Mesendoderm (in vitro differentiated cells): ENCODE measurements around the gene AMDHD2.

Source experiments
- DNase-seq: peaks from one replicate; pipeline ENCODE4 v3.0.0; 2013
- H2AK5ac ChIP-seq: 2 replicates; pipeline ENCODE4 v1.6.1; 2013; ENCODE audit warnings: low read length, inconsistent platforms
- H2BK120ac ChIP-seq: 2 replicates; pipeline ENCODE4 v1.6.1; 2013; ENCODE audit warnings: low read depth, mild to moderate bottlenecking, low read length, moderate library complexity, mixed read lengths
- H2BK15ac ChIP-seq: replicated peaks from 2 replicates; pipeline ENCODE4 v1.6.1; 2013; ENCODE audit warnings: low read depth, mild to moderate bottlenecking, moderate library complexity
- H2BK5ac ChIP-seq: 2 replicates; pipeline ENCODE4 v1.6.1; 2013; ENCODE audit warnings: low read length, inconsistent platforms
- H3K18ac ChIP-seq: 2 replicates; pipeline ENCODE4 v1.6.1; 2013; ENCODE audit warnings: mild to moderate bottlenecking, low read length, mixed read lengths
- H3K23ac ChIP-seq: one replicate; pipeline ENCODE4 v1.6.1; 2013; ENCODE audit warnings: low read length
- H3K27ac ChIP-seq: 2 replicates; pipeline ENCODE4 v1.5.1; 2013; ENCODE audit warnings: low read depth, mild to moderate bottlenecking, inconsistent platforms, low read length, moderate library complexity
- H3K27me3 ChIP-seq: 2 replicates; pipeline ENCODE4 v1.6.1; 2013; ENCODE audit warnings: low read length, control low read depth, mild to moderate bottlenecking, inconsistent platforms; ENCODE audit not compliant: insufficient read depth, poor library complexity
- H3K36me3 ChIP-seq: 2 replicates; pipeline ENCODE4 v1.6.1; 2013; ENCODE audit warnings: low read length, inconsistent platforms; ENCODE audit not compliant: control insufficient read depth, insufficient read depth
- H3K4ac ChIP-seq: one replicate; pipeline ENCODE4 v1.6.1; 2013; ENCODE audit warnings: low read depth, mild to moderate bottlenecking, low read length, moderate library complexity
- H3K4me1 ChIP-seq: 2 replicates; pipeline ENCODE4 v1.6.1; 2013; ENCODE audit warnings: low read depth, low read length, inconsistent platforms; ENCODE audit not compliant: control insufficient read depth
- H3K4me2 ChIP-seq: 2 replicates; pipeline ENCODE4 v1.6.1; 2013; ENCODE audit warnings: low read length
- H3K4me3 ChIP-seq: 2 replicates; pipeline ENCODE4 v1.5.1; 2013; ENCODE audit warnings: mild to moderate bottlenecking, low read length
- H3K56ac ChIP-seq: one replicate; pipeline ENCODE4 v1.6.1; 2013; ENCODE audit warnings: low read length
- H3K79me1 ChIP-seq: 2 replicates; pipeline ENCODE4 v1.6.1; 2013; ENCODE audit warnings: low read length, inconsistent platforms
- H3K79me2 ChIP-seq: 2 replicates; pipeline ENCODE4 v1.6.1; 2013; ENCODE audit warnings: mild to moderate bottlenecking, low read length; ENCODE audit not compliant: control insufficient read depth, insufficient read depth
- H3K9ac ChIP-seq: 2 replicates; pipeline ENCODE4 v1.6.1; 2013; ENCODE audit warnings: low read length, inconsistent platforms
- H4K5ac ChIP-seq: one replicate; pipeline ENCODE4 v1.6.1; 2013; ENCODE audit warnings: low read length
- H4K8ac ChIP-seq: one replicate; pipeline ENCODE4 v1.6.1; 2013; ENCODE audit warnings: low read depth, mild to moderate bottlenecking, control low read depth, low read length, moderate library complexity
- WGBS: extraction: QIAGEN DNeasy Blood & Tissue Kit; methylation state at CpG from one replicate; pipeline ENCODE4 v1.1.7; 2013; ENCODE audit warnings: low lambda C conversion rate, missing lambda C conversion rate; ENCODE audit not compliant: insufficient coverage; ENCODE audit errors: extremely low coverage; 5-methylcytosine and 5-hydroxymethylcytosine counted together

Gene AMDHD2

DNA sequence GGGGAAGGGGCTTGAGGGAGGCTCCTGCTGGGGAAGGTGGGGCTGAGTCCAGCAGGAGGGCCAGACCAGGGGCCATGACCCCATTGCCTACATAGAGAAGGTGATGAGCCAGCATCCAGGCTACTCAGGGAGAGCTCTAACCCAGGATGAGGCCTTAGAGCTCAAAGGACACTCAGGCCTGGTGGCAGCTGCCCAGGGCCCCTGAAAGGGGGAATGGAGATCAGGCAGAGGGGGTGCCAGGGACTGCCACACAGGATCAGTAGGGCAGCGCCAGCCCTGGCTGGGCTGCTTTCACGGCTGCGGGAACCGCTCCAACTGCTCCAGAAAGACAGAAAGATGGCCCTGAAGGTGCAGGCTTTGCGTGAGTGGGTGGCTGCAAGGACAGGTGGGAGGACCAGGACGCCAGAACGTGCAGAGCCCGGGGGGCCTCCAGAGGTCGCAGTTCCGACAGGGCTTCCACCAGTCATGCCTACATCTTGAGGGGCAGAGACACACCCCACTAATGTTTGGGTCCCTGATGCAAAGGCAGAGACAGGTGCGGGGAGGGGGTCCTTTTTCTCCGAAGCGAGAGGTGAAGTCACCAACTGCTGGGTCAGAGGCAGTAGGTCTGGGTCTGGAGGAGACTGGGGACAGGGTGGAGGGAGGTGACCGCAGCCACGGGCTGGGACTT, 7.3 kb upstream of the AMDHD2 start:
- Histone ChIP-seq H2BK120ac (no peak overlapping the region), H3K79me1 (peaks cover 17% of the 10 kb centered on the region), H2BK5ac (no peak overlapping the region), H4K5ac (no peak overlapping the region), H3K4ac (no peak overlapping the region), H3K4me2 (peak overlapping the region; percentile 63), H3K18ac (peak overlapping the region; percentile 21), H4K8ac (peak overlapping the region; percentile 43), H3K27ac (peak overlapping the region; percentile 94), H3K27me3 (no peaks in the 10 kb centered on the region), H3K9ac (peak overlapping the region; percentile 81), H3K23ac (peak overlapping the region; percentile 15), H3K4me1 (peaks cover 2% of the 10 kb centered on the region), H2AK5ac (no peak overlapping the region), H3K56ac (peak overlapping the region; percentile 91), H2BK15ac (no peak overlapping the region), H3K4me3 (no peak overlapping the region), H3K36me3 (no peaks in the 10 kb centered on the region), H3K79me2 (peaks cover 39% of the 10 kb centered on the region)
- DNase-seq: peak; percentile 53
- WGBS: no CpG with 5 or more reads among the region's 15 CpGs

DNA sequence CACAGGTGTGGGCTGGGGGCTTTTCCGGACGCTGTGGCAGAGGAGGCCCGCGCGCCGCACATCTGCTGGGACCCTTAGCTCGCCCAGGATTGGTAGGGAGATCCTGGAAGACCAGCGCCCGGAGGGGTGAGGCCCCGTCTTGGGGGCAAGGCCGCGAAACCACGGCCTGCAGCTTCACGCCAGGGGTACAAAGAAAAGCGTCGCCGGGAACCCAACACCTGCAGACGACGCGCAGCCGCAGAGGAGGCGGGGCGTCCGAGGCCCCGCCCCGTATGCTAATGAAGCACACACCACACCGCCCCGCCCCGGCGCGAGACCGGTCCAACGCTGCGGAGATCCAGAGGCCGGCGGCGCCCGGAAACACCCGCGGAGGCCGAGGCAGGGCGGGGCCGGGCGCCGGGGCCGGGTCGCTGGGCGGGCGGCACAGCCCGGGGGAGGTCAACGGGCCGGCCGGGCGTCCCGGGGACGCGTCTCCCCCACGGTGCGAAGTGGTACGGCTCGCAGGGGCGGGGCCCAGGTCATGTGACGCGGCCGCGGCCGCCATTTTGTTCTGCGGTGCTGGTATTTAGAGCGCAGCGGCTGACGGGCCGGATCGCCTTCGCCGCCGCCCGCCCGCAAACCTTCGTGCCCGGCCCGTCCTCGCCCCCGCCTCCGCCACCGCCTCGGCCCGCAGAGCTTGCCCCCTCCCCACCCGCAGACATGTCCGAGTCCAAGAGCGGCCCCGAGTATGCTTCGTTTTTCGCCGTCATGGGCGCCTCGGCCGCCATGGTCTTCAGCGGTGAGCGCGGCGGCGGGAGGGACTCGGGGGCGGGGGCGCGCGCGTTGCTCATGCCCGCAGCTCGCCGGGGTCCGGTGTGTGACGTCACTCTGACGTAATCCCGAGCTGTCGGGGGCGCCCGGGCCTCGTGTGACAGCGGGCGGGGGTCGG, 6.5 kb upstream of the AMDHD2 start, which contains the start of gene ATP6V0C:
TSS of gene ATP6V0C (plus strand) at position 548 of the 928 bp plus-strand sequence. CDS start at position 700, 152 bp downstream.
- Histone ChIP-seq H3K9ac (peak within 1 kb of the TSS; percentile 89), H3K4me2 (peak within 1 kb of the TSS; percentile 91), H3K4me1 (peaks cover 2% of the 10 kb centered on the region), H3K79me1 (peaks cover 17% of the 10 kb centered on the region), H2BK5ac (no peak within 1 kb of the TSS), H2BK120ac (peak within 1 kb of the TSS; percentile 19), H4K8ac (peak within 1 kb of the TSS; percentile 43), H3K56ac (peak within 1 kb of the TSS; percentile 98), H4K5ac (no peak within 1 kb of the TSS), H2BK15ac (no peak within 1 kb of the TSS), H3K4me3 (peak within 1 kb of the TSS; percentile 73), H3K27me3 (no peaks in the 10 kb centered on the region), H3K4ac (peak within 1 kb of the TSS; percentile 84), H3K36me3 (no peaks in the 10 kb centered on the region), H2AK5ac (no peak within 1 kb of the TSS), H3K23ac (peak within 1 kb of the TSS; percentile 15), H3K79me2 (peaks cover 47% of the 10 kb centered on the region), H3K27ac (peak within 1 kb of the TSS; percentile 94), H3K18ac (peak within 1 kb of the TSS; percentile 83)
- peak; percentile 93 for DNase-seq
- no CpG with 5 or more reads among the region's 122 CpGs for WGBS

GRCh38 chr16:2514333-2515179, 5.6 kb upstream of the AMDHD2 start:
- Histone ChIP-seq H4K5ac (no peak overlapping the region), H3K18ac (peak overlapping the region; percentile 71), H3K56ac (peak overlapping the region; percentile 98), H2AK5ac (no peak overlapping the region), H3K4me2 (peak overlapping the region; percentile 91), H2BK120ac (no peak overlapping the region), H3K27me3 (no peaks in the 10 kb centered on the region), H4K8ac (no peak overlapping the region), H3K9ac (peak overlapping the region; percentile 89), H2BK5ac (no peak overlapping the region), H2BK15ac (no peak overlapping the region), H3K79me2 (peaks cover 53% of the 10 kb centered on the region), H3K27ac (no peak overlapping the region), H3K23ac (no peak overlapping the region), H3K79me1 (peaks cover 17% of the 10 kb centered on the region), H3K4me3 (peak overlapping the region; percentile 73), H3K4ac (peak overlapping the region; percentile 84), H3K36me3 (no peaks in the 10 kb centered on the region), H3K4me1 (peaks cover 2% of the 10 kb centered on the region)
- WGBS: no CpG with 5 or more reads among the region's 63 CpGs
- peak; percentile 55 for DNase-seq

DNA sequence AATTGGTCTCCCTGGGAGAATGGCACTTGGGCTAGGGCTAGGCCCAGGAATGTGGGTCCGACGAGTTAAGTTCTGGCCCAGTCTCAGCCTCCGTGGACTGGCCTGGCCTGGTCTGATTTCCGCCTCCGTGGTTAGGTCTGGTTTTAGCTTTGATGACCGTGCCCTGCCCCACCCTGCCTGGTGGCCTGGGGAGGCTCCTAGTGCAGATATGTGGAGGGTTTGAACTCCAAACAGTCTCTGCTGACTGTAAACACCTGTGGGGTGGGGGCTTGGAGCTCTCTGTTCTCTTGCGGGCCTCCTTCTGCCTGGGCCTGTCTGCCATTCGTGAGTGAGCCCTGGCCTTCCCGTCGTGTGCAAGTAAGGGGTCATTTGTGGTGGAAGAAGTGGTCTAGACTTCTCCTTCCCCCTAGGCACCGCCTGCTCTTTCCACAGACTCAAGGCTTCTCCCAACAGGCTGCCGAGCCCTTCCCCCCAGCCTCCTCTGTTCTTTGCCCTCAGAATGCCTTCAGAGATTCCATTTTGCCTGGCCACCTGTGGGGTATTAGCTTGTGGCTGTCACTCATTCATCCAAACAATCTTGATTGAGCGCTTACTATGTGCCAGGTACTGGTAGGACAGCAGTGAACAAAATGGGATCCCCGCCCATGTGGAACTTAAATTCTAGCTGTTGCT, 4.9 kb upstream of the AMDHD2 start:
- Histone ChIP-seq H2BK15ac (no peak overlapping the region), H3K79me1 (peaks cover 17% of the 10 kb centered on the region), H3K4me1 (peaks cover 2% of the 10 kb centered on the region), H3K4me2 (peak overlapping the region; percentile 91), H3K4ac (no peak overlapping the region), H3K4me3 (peak overlapping the region; percentile 57), H3K79me2 (peaks cover 53% of the 10 kb centered on the region), H3K56ac (peak overlapping the region; percentile 85), H3K36me3 (no peaks in the 10 kb centered on the region), H2AK5ac (no peak overlapping the region), H4K5ac (no peak overlapping the region), H2BK5ac (no peak overlapping the region), H3K27ac (no peak overlapping the region), H3K27me3 (no peaks in the 10 kb centered on the region), H3K9ac (peak overlapping the region; percentile 89), H3K23ac (no peak overlapping the region), H2BK120ac (no peak overlapping the region), H3K18ac (no peak overlapping the region), H4K8ac (no peak overlapping the region)
- no CpG with 5 or more reads among the region's 14 CpGs for WGBS
- no peak for DNase-seq
